ENCODE data around the gene MORN5. TPM values are rescaled to one million over a fixed set of nuclear protein-coding genes. Genes with fewer than 3 reads are reported as not detected.

The MORN5 gene
- total RNA-seq, 4 donors from 2014 or later: 1.8 TPM; not detected in 3

GRCh38 chr9:122125158-122125508, 34.6 kb upstream of the MORN5 start:
- peak; percentile 62 to 77 for DNase-seq (ENCODE audit: low spot score in 2 of 2)
- H3K27me3 ChIP-seq: peaks cover 0 to 30% of the 10 kb centered on the region in 2 donors
- TF ChIP-seq POLR2A (IDR thresholded peaks at IDR 0.05): no peak
- peak; percentile 88 to 95 (median 93) for TF ChIP-seq CTCF (IDR thresholded peaks at IDR 0.05)
- TF ChIP-seq EP300 (IDR thresholded peaks at IDR 0.05): no peak
- H3K9me3 ChIP-seq: no peaks in the 10 kb centered on the region
- 0 to 3% methylated on average over 5 to 8 of the region's 8 CpGs for WGBS, 2 donors
- no peaks in the 10 kb centered on the region for H3K36me3 ChIP-seq
- H3K4me1 ChIP-seq: peaks cover 0 to 25% (median 13%) of the 10 kb centered on the region in 4 donors
- no peak overlapping the region for H3K4me3 ChIP-seq
- no peak overlapping the region for H3K27ac ChIP-seq

GRCh38 chr9:122125509-122126330, 34.0 kb upstream of the MORN5 start:
- TF ChIP-seq POLR2A (IDR thresholded peaks at IDR 0.05) (no peak), CTCF (IDR thresholded peaks at IDR 0.05) (no peak), EP300 (IDR thresholded peaks at IDR 0.05) (no peak)
- peaks cover 0 to 30% of the 10 kb centered on the region in 2 donors for H3K27me3 ChIP-seq
- WGBS, 2 donors: 32 to 39% methylated on average over 20 to 21 of the region's 21 CpGs
- H3K4me1 ChIP-seq: peaks cover 0 to 25% (median 13%) of the 10 kb centered on the region in 4 donors
- no peak overlapping the region for H3K4me3 ChIP-seq
- H3K36me3 ChIP-seq: no peaks in the 10 kb centered on the region
- no peaks in the 10 kb centered on the region for H3K9me3 ChIP-seq
- DNase-seq (ENCODE audit: low spot score in 2 of 2): no peak
- H3K27ac ChIP-seq: no peak overlapping the region

- H3K27ac ChIP-seq: no peak overlapping the region
- H3K4me1 ChIP-seq: peaks cover 0 to 25% (median 13%) of the 10 kb centered on the region in 4 donors
- no peak for DNase-seq (ENCODE audit: low spot score in 2 of 2)
- WGBS, 2 donors: 14 to 15% methylated on average over 60 to 63 of the region's 64 CpGs
- no peaks in the 10 kb centered on the region for H3K9me3 ChIP-seq
- no peaks in the 10 kb centered on the region for H3K36me3 ChIP-seq
- peak overlapping the region in 2 of 4 donors; percentile 11 to 28 for H3K4me3 ChIP-seq
- peaks cover 0 to 30% of the 10 kb centered on the region in 2 donors for H3K27me3 ChIP-seq
- TF ChIP-seq POLR2A (IDR thresholded peaks at IDR 0.05) (no peak), EP300 (IDR thresholded peaks at IDR 0.05) (no peak), CTCF (IDR thresholded peaks at IDR 0.05) (no peak)
These were observed 33.1 kb upstream of the MORN5 start for GRCh38 chr9:122126331-122127261.

- Histone ChIP-seq H3K27me3 (peaks cover 0 to 30% of the 10 kb centered on the region in 2 donors), H3K27ac (no peak overlapping the region), H3K4me1 (peaks cover 0 to 25% (median 13%) of the 10 kb centered on the region in 4 donors), H3K36me3 (no peaks in the 10 kb centered on the region), H3K4me3 (no peak overlapping the region), H3K9me3 (no peaks in the 10 kb centered on the region)
- 37 to 72% methylated on average over 2 to 10 of the region's 10 CpGs for WGBS, 2 donors
- no peak for TF ChIP-seq CTCF (IDR thresholded peaks at IDR 0.05)
- TF ChIP-seq EP300 (IDR thresholded peaks at IDR 0.05): no peak
- no peak for TF ChIP-seq POLR2A (IDR thresholded peaks at IDR 0.05)
- no peak for DNase-seq (ENCODE audit: low spot score in 2 of 2)
These were observed 32.3 kb upstream of the MORN5 start for GRCh38 chr9:122127396-122127798.

Measured in tibial nerve (tissue), 4 donors.